ENCODE measurements around the gene PSMD12. TPM values are rescaled to one million over a fixed set of nuclear protein-coding genes. Genes with fewer than 3 reads are reported as not detected.

Gene PSMD12
- total RNA-seq, 2 donors from 2014 or later = 19.8 to 24.0 TPM

- no peaks in the 10 kb centered on the region for H3K27me3 ChIP-seq (replicated peaks; ENCODE audit: insufficient read depth)
- WGBS = 88% methylated on average over 6 of the region's 6 CpGs
- no peak for DNase-seq (ENCODE audit: low spot score)
Observed at GRCh38 chr17:67403483-67403882, 37.1 kb upstream of the PSMD12 start.

GRCh38 chr17:67403065-67403464, 36.7 kb upstream of the PSMD12 start:
- intact Hi-C loops (cut with DNase I) = no loop called here
- WGBS = 94% methylated on average over 2 of the region's 2 CpGs
- Histone ChIP-seq H3K27ac (no peak overlapping the region), H3K27me3 (replicated peaks; ENCODE audit: insufficient read depth) (no peaks in the 10 kb centered on the region), H3K4me1 (replicated peaks) (no peaks in the 10 kb centered on the region), H3K36me3 (no peaks in the 10 kb centered on the region), H3K9me3 (no peaks in the 10 kb centered on the region), H3K4me3 (no peak overlapping the region)
- DNase-seq (ENCODE audit: low spot score) = no peak
- TF ChIP-seq POLR2AphosphoS5 (IDR thresholded peaks at IDR 0.05) (no peak), POLR2A (IDR thresholded peaks at IDR 0.05) (no peak), CTCF (IDR thresholded peaks at IDR 0.05) (no peak)

More at GRCh38 chr17:67403483-67403882, 37.1 kb upstream of the PSMD12 start:
- no peaks in the 10 kb centered on the region for H3K36me3 ChIP-seq
- no peaks in the 10 kb centered on the region for H3K4me1 ChIP-seq (replicated peaks)
- H3K9me3 ChIP-seq = no peaks in the 10 kb centered on the region
- intact Hi-C loops (cut with DNase I) = no loop called here
- H3K27ac ChIP-seq = no peak overlapping the region
- H3K4me3 ChIP-seq = no peak overlapping the region
- TF ChIP-seq POLR2A (IDR thresholded peaks at IDR 0.05) = no peak
- TF ChIP-seq CTCF (IDR thresholded peaks at IDR 0.05) = no peak
- no peak for TF ChIP-seq POLR2AphosphoS5 (IDR thresholded peaks at IDR 0.05)

GRCh38 chr17:67401598-67402504, 35.5 kb upstream of the PSMD12 start:
- Histone ChIP-seq H3K9me3 (no peaks in the 10 kb centered on the region), H3K4me1 (replicated peaks) (no peaks in the 10 kb centered on the region), H3K4me3 (no peak overlapping the region), H3K36me3 (no peaks in the 10 kb centered on the region), H3K27ac (no peak overlapping the region), H3K27me3 (replicated peaks; ENCODE audit: insufficient read depth) (no peaks in the 10 kb centered on the region)
- TF ChIP-seq POLR2AphosphoS5 (IDR thresholded peaks at IDR 0.05) (no peak), CTCF (IDR thresholded peaks at IDR 0.05) (no peak)
- DNase-seq (ENCODE audit: low spot score) = no peak
- WGBS = 92% methylated on average over 16 of the region's 16 CpGs
- intact Hi-C loops (cut with DNase I) = no loop called here

- intact Hi-C loops (cut with DNase I) = no loop called here
- no peaks in the 10 kb centered on the region for H3K27me3 ChIP-seq (replicated peaks; ENCODE audit: insufficient read depth)
- H3K36me3 ChIP-seq = no peaks in the 10 kb centered on the region
- no peak for DNase-seq (ENCODE audit: low spot score)
- no peak overlapping the region for H3K4me3 ChIP-seq
- H3K27ac ChIP-seq = no peak overlapping the region
- H3K4me1 ChIP-seq (replicated peaks) = no peaks in the 10 kb centered on the region
- WGBS = 86% methylated on average over 9 of the region's 9 CpGs
- TF ChIP-seq CTCF (IDR thresholded peaks at IDR 0.05) (no peak), POLR2A (IDR thresholded peaks at IDR 0.05) (no peak), POLR2AphosphoS5 (IDR thresholded peaks at IDR 0.05) (no peak)
- H3K9me3 ChIP-seq = no peaks in the 10 kb centered on the region
Observed at GRCh38 chr17:67401106-67401505, 34.7 kb upstream of the PSMD12 start.

- Histone ChIP-seq H3K27ac (no peak overlapping the region), H3K4me3 (no peak overlapping the region), H3K9me3 (no peaks in the 10 kb centered on the region), H3K4me1 (replicated peaks) (no peaks in the 10 kb centered on the region), H3K27me3 (replicated peaks; ENCODE audit: insufficient read depth) (no peaks in the 10 kb centered on the region), H3K36me3 (no peaks in the 10 kb centered on the region)
- intact Hi-C loops (cut with DNase I) = no loop called here
- no peak for DNase-seq (ENCODE audit: low spot score)
- 28% methylated on average over 6 of the region's 6 CpGs for WGBS
- no peak for TF ChIP-seq POLR2A (IDR thresholded peaks at IDR 0.05)
- TF ChIP-seq CTCF (IDR thresholded peaks at IDR 0.05) = no peak
- no peak for TF ChIP-seq POLR2AphosphoS5 (IDR thresholded peaks at IDR 0.05)
Observed at GRCh38 chr17:67400193-67400592, 33.8 kb upstream of the PSMD12 start.

All from prostate gland (tissue), 2 donors.